Right forelimb (tissue), 1 donor: ENCODE results near the gene HAUS1.
"Not testable (repeated sequence)": the region's sequence is repeated elsewhere in the genome, so short reads cannot be mapped to it uniquely, and the experiment has no call there.

Experiments used
- DNase-seq: peaks from one replicate; pipeline ENCODE4 v3.0.0-alpha.2; 2018

The HAUS1 gene

DNA sequence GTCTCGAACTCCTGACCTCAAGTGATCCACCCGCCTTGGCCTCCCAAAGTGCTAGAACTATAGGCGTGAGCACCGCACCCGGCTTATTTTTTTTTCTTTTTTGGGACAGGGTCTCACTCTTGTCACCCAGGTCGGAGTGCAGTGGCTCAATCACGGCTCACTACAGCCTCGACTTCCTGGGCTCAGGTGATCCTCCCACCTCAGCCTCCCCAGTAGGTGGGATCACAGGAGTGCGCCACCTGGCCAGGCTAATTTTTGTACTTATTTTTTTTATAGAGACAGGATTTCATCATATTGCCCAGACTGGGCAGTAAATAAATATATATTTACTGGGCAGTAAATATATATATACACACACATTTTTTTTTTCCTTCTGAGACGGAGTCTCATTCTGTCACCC is 8.7 kb upstream of the HAUS1 start:
- DNase-seq, result no peak

GRCh38 chr18:46096651-46097300 is 7.4 kb upstream of the HAUS1 start:
- no peak for DNase-seq

DNA sequence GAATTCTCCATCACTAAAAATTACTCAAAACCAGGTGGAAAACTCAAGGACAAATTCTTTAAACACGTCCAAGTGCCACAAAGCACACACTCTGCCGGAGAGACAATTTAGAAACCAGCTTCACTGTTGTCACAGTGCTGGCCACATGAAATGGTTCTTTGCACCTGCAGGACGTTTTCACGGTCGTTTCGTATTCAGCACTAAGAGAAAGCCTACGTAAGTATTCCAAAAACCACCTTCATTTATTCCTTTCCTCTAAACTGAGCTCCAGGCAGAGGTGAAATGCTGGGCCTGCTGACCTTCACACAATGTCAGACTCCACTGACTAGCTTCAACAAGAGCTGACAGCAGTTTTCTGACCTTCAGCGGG is 6.8 kb upstream of the HAUS1 start:
- no peak for DNase-seq

- DNase-seq, result peak; percentile 96
Observed at GRCh38 chr18:46097801-46098615, 6.2 kb upstream of the HAUS1 start, which contains the start of gene ATP5F1A. ATP5F1A (minus strand) TSS chr18:46098296; CDS start chr18:46098231, 65 bp downstream.

DNA sequence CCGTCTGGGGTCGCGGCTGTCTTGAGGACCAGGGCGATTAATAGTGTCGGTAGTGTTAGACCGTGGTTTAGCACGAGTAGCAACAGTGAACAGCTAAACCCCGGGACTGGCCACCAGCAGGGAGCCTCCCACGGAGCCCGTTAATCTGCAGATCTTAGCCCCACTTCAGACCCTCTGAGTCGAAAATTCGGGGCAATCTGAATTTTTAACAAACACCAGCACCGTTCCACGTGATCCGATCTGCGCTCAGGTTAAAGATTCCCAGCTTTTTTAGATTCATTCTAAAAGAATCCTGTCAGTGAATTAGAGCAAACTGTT is 5.6 kb upstream of the HAUS1 start:
- no peak for DNase-seq

- DNase-seq, result no peak
Observed at GRCh38 chr18:46099463-46099862, 4.7 kb upstream of the HAUS1 start.

DNA sequence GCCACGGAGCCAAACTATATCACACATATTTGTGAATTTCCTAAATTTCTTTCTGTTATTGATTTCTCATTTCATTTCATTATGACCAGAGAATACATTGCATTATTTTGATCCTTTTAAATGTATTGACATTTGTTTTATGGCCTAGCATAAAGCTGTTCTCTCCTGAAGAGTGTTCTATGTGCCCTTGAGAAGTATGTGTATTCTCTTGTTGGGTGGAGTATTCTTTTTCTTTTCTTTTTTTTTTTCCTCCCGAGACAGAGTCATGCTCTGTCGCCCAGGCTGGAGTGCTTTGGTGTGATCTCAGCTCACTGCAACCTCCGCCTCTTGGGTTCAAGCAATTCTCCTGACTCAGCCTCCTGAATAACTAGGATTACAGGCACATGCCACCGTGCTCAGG is 5.2 kb downstream of the HAUS1 start:
- DNase-seq, result no peak

- no peak for DNase-seq
Observed at GRCh38 chr18:46110406-46110805, 6.2 kb downstream of the HAUS1 start.

GRCh38 chr18:46113751-46114150 is 9.6 kb downstream of the HAUS1 start:
- no peak for DNase-seq

DNA sequence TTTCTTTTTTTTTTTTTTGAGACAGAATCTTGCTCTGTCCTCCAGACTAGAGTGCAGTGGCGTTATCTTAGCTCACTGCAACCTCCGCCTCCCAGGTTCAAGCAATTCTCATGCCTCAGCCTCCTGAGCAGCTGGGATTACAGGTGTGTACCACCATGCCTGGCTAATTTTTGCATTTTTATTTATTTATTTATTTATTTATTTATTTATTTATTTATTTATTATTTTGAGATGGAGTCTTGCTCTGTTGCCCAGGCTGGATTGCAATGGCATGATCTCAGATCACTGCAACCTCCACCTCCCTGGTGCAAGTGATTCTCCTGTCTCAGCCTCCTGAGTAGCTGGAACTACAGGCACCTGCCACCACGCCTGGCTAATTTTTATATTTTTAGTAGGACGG is 22.4 kb downstream of the HAUS1 start:
- not testable (repeated sequence) for DNase-seq

GRCh38 chr18:46130061-46130460 is 25.9 kb downstream of the HAUS1 start:
- DNase-seq, result no peak

DNA sequence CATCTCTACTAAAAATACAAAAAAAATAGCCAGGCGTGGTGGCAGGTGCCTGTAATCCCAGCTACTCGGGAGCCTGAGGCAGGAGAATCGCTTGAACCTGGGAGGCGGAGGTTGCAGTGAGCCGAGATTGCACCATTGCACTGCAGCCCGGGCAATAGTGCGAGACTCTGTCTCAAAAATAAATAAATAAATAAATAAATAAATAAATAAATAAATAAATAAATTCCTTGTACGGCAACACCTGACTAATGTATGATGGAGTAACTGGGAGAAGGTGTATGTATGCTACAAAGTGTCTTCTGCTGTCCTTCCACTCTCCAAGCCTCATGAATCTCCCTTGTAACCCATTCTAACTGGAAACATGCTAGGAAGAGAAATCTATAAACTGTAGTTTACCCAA is 26.4 kb downstream of the HAUS1 start:
- not testable (repeated sequence) for DNase-seq

- no peak for DNase-seq
Observed at GRCh38 chr18:46133534-46133933, 29.3 kb downstream of the HAUS1 start.

DNA sequence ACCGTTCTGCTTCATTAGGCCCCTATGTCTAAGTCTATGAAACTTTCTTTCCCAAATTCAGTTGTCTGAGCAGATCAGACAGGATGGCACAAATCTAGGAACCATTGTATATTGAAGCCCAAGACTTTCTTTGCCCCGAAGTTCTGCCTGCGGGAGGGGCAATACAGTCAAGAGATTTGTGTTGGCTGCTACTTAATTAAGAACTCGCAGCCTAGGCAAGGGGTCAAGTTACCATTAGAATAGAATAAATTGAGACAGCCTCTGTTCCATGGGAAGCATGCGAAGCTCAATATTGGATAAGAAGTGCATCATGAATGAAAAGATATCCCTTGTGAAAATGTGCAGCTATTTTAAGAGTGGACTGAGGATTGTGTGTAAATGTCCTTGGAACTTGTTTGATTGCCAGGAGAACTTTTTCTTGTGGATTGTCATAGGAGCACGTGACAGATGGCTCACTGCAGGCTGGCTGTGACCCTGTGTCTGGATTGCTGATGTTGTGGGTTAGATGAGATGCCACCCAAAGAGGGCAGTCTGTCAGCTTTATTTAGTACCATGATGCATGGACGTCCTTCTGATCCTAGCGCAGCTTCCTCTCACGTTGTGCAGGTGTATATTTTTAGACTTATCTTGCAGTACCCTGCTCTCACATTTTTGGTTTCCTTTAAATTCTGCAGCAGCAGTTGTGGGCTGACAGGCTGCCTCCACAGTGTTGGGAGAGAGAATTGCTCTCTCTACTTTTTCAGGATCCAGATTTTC is 30.9 kb downstream of the HAUS1 start:
- DNase-seq, result no peak

- DNase-seq, result no peak
Observed at GRCh38 chr18:46140173-46140572, 36.0 kb downstream of the HAUS1 start.

GRCh38 chr18:46141199-46141598 is 37.0 kb downstream of the HAUS1 start:
- DNase-seq, result no peak

GRCh38 chr18:46148810-46149209 is 44.6 kb downstream of the HAUS1 start:
- no peak for DNase-seq

GRCh38 chr18:46152436-46152807 is 48.2 kb downstream of the HAUS1 start:
- peak; percentile 56 for DNase-seq

GRCh38 chr18:46152808-46153617 is 48.8 kb downstream of the HAUS1 start:
- no peak for DNase-seq

DNA sequence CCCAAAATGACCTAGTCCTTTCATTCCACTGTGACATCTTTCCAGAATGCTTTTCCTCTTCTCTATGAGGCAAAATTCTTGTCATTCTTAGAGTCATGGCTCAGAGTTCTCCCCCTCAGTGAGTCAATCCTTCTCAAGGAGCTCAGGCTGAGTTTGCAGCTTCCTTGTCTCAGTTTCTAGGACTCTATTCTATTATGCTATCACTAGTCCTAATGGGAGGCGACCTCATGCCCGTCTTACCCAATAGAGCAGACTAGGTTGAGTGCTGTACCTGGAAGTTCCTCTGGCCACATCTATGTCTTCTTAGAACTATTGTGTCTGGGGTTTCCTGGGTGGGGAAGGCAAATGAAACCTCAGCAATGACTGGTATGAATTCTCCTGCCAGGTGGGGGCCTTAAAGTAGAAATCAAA is 51.5 kb downstream of the HAUS1 start:
- no peak for DNase-seq

GRCh38 chr18:46156124-46156745 is 52.0 kb downstream of the HAUS1 start:
- DNase-seq, result no peak

- DNase-seq, result no peak
Observed at GRCh38 chr18:46156843-46157242, 52.7 kb downstream of the HAUS1 start.

- no peak for DNase-seq
Observed at GRCh38 chr18:46158499-46158898, 54.3 kb downstream of the HAUS1 start.
